OCI-LY1 (cell line): ENCODE results near the gene LZTS3.

Experiments used
- CTCF ChIP-seq: fragments of 200-600 bp; sonication (generic), shearing (Covaris generic); IDR thresholded peaks from 2 replicates; pipeline ENCODE4 v1.5.1; 2017; ENCODE audit warnings: mild to moderate bottlenecking, antibody characterized with exemption, low read length, moderate library complexity, mixed read lengths
- EZH2 ChIP-seq: fragments of 200-600 bp; sonication (generic), shearing (Covaris generic); IDR thresholded peaks from 2 replicates; pipeline ENCODE4 v1.8.0; 2017; ENCODE audit warnings: borderline replicate concordance, mixed run types, mild to moderate bottlenecking, antibody characterized with exemption, low read length, moderate library complexity, mixed read lengths

GRCh38 chr20:3146732-3147341 lies 26.5 kb downstream of the LZTS3 start:
- TF ChIP-seq EZH2, result no peak
- TF ChIP-seq CTCF, result no peak
